HL-60 (cell line): ENCODE data around the gene PLP1.

Source experiments
- DNase-seq, 2 experiments: peaks; one replicate each; pipeline ENCODE4 v3.0.0-alpha.2; 2010 to 2020; ENCODE audit warnings: low read depth in 1 of 2, low spot score in 1 of 2
- H3K27ac ChIP-seq: fragments of 250-450 bp; sonication (Bioruptor Pico); replicated peaks from 2 replicates; pipeline ENCODE4 v1.5.1; 2020; ENCODE audit warnings: mild to moderate bottlenecking, moderate library complexity
- H3K27me3 ChIP-seq: fragments of 250-450 bp; sonication (Bioruptor Pico); 2 replicates; pipeline ENCODE4 v1.5.1; 2021; ENCODE audit warnings: mild to moderate bottlenecking, moderate library complexity; ENCODE audit not compliant: insufficient read depth, poor library complexity, severe bottlenecking
- H3K4me3 ChIP-seq: replicated peaks from 2 replicates; pipeline ENCODE4 v1.5.1; 2011; ENCODE audit warnings: mild to moderate bottlenecking, control low read depth, low read length; ENCODE audit not compliant: insufficient read depth
- CTCF ChIP-seq: IDR thresholded peaks from one replicate; pipeline ENCODE4 v1.5.1; 2011; ENCODE audit warnings: low read length, control low read depth, inconsistent platforms; ENCODE audit not compliant: insufficient read depth
- GABPA ChIP-seq: IDR thresholded peaks from 2 replicates; pipeline ENCODE4 v1.6.1; 2012; ENCODE audit warnings: low read depth
- POLR2AphosphoS5 ChIP-seq: IDR thresholded peaks from 2 replicates; pipeline ENCODE4 v1.6.1; 2012; ENCODE audit warnings: low read depth
- REST ChIP-seq: IDR thresholded peaks from 2 replicates; pipeline ENCODE4 v1.6.1; 2012; ENCODE audit warnings: low read depth; ENCODE audit not compliant: insufficient replicate concordance
- SPI1 ChIP-seq: IDR thresholded peaks from 2 replicates; pipeline ENCODE4 v1.6.1; 2012; ENCODE audit warnings: low read depth, mild to moderate bottlenecking, borderline replicate concordance

The PLP1 gene

DNA sequence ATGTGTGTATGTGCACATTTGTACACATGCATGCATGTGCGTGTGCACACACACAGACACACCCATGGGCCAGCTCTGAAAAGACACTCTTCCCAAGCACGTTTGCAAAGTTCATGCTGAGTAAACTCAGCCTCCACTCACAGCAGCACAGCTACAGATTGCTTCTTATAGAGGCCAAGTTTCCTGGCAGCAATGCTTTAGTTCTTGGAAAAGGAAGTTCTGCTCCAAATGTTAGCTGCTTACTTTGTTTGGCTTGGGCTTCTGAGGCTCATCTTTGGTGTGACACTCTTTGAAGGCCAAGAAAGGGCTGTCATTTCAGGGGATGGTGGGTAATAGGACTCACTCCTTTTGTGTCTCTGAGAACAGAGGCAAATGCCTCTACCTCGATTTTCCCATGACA is 6.6 kb downstream of the PLP1 start:
- no peaks in the 10 kb centered on the region for H3K27me3 ChIP-seq
- H3K27ac ChIP-seq = no peak overlapping the region
- H3K4me3 ChIP-seq = no peak overlapping the region
- TF ChIP-seq GABPA (no peak), REST (no peak), CTCF (no peak), POLR2AphosphoS5 (no peak), SPI1 (no peak)
- no peak for DNase-seq

DNA sequence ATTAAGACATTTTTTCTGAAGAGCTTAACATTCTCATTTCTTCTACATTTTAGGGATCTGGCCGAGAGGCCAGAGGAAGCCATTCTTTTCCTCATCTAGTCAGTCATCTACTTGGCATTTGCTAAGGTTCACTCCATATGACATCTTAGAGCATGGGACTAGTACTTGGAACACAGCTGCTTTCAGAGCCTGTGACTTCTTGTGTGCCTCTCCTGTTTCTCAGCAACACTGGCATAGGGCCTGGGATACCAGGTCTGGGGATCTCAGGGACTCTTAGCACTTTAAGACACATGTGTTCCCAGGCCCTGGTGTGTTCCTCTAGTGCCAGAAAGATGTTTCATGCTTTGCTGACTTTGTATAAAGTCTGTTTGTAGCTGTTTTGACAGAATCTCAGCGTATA is 7.3 kb downstream of the PLP1 start:
- TF ChIP-seq POLR2AphosphoS5 (no peak), GABPA (no peak), REST (no peak), SPI1 (no peak), CTCF (no peak)

GRCh38 chrX:103789004-103789403 is 12.4 kb downstream of the PLP1 start:
- no peaks in the 10 kb centered on the region for H3K27me3 ChIP-seq
- no peak overlapping the region for H3K4me3 ChIP-seq
- TF ChIP-seq REST (no peak), GABPA (no peak), POLR2AphosphoS5 (no peak), SPI1 (no peak), CTCF (no peak)
- H3K27ac ChIP-seq = no peak overlapping the region
- no peak for DNase-seq

More for the DNA sequence above, 7.3 kb downstream of the PLP1 start:
- Histone ChIP-seq H3K27me3 (no peaks in the 10 kb centered on the region), H3K27ac (no peak overlapping the region), H3K4me3 (no peak overlapping the region)
- DNase-seq = no peak
